HL-60 (cell line): ENCODE measurements around the gene TEX13A.

ENCODE experiments used
- CTCF ChIP-seq: IDR thresholded peaks from one replicate; pipeline ENCODE4 v1.5.1; 2011; ENCODE audit warnings: low read length, control low read depth, inconsistent platforms; ENCODE audit not compliant: insufficient read depth
- GABPA ChIP-seq: IDR thresholded peaks from 2 replicates; pipeline ENCODE4 v1.6.1; 2012; ENCODE audit warnings: low read depth
- POLR2AphosphoS5 ChIP-seq: IDR thresholded peaks from 2 replicates; pipeline ENCODE4 v1.6.1; 2012; ENCODE audit warnings: low read depth
- REST ChIP-seq: IDR thresholded peaks from 2 replicates; pipeline ENCODE4 v1.6.1; 2012; ENCODE audit warnings: low read depth; ENCODE audit not compliant: insufficient replicate concordance

GRCh38 chrX:105269386-105269785 is 48.9 kb upstream of the TEX13A start:
- TF ChIP-seq GABPA (no peak), CTCF (no peak), REST (no peak), POLR2AphosphoS5 (no peak)
